Activated T-helper 17 cell treated with anti-CD3 and anti-CD28 coated beads, Interleukin-2, amount 50 U/mL, for 72 hours (primary cell): ENCODE results near the gene AGAP1. TPM values are rescaled to one million over a fixed set of nuclear protein-coding genes. Genes with fewer than 3 reads are reported as not detected.

Experiments used
- ATAC-seq: fragments of 150-1000 bp; cut with Tn5 transposase; replicated peaks from 2 replicates; pipeline ENCODE4 v1.10.0; 2021; ENCODE audit warnings: mild to moderate bottlenecking, moderate library complexity
- H3K27ac Mint-ChIP-seq: one replicate; pipeline ENCODE4 v1.8.0; 2022; ENCODE audit warnings: mixed read lengths
- H3K27me3 Mint-ChIP-seq: one replicate; pipeline ENCODE4 v1.8.0; 2022; ENCODE audit warnings: mixed read lengths
- H3K36me3 Mint-ChIP-seq: one replicate; pipeline ENCODE4 v1.8.0; 2022; ENCODE audit warnings: low read depth, mild to moderate bottlenecking, mixed read lengths
- H3K4me1 Mint-ChIP-seq: one replicate; pipeline ENCODE4 v1.8.0; 2022; ENCODE audit warnings: mixed read lengths
- H3K4me3 Mint-ChIP-seq: one replicate; pipeline ENCODE4 v1.8.0; 2022; ENCODE audit warnings: mild to moderate bottlenecking, mixed read lengths
- H3K9me3 Mint-ChIP-seq: one replicate; pipeline ENCODE4 v1.8.0; 2022; ENCODE audit warnings: mixed read lengths
- total RNA-seq, 2 donors: library from RNA; stranded (reverse); gene quantifications; one replicate each; pipeline ENCODE4 v1.2.3, GENCODE V29; 2022

The AGAP1 gene
- total RNA-seq, 2 donors from 2014 or later, result 2.2 to 5.3 TPM

DNA sequence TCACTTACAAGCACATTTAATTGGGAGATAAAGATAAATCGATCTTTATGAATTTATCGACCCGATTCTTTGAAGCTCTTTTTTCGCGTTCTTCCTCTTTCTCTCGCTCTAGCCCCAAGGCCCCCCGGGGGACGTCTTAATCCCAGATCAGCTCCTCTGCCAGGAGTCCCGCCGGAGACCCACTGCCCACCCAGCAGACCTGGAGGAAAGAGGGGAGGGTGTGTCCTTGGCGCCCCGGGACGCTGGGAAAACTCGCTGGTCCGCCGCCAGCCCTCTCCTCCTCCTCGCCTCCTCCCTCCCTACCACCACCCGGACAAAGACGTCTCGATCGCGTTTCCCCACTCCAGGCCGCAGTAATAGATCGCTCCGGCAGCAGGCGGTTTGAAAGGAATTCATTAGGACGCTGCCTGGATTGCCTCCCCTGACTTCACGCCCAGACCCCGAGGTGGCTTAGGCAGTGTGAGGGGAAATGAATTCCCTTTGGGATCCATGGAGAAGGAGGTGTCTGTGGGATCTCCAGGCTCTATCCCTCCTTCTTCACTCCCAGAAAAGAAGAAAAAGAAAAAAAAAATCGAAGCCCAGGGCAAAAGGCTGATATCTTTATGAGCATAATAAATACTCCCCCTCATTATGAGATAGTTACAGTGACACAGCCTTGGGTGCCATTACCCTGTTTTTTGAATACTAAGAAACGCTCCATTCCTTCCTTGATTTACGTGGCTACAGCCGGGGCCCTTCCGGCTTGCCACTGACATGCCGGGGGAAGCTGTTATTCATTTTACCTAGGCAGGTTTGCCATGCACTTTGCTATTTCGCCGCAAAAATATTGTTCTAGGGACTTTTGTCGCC lies 676.1 kb downstream of the AGAP1 start:
- no peaks in the 10 kb centered on the region for H3K36me3 Mint-ChIP-seq
- peaks cover 61% of the 10 kb centered on the region for H3K27me3 Mint-ChIP-seq
- no peaks in the 10 kb centered on the region for H3K9me3 Mint-ChIP-seq
- H3K27ac Mint-ChIP-seq, result no peak overlapping the region
- no peak for ATAC-seq
- no peak overlapping the region for H3K4me3 Mint-ChIP-seq
- no peaks in the 10 kb centered on the region for H3K4me1 Mint-ChIP-seq

DNA sequence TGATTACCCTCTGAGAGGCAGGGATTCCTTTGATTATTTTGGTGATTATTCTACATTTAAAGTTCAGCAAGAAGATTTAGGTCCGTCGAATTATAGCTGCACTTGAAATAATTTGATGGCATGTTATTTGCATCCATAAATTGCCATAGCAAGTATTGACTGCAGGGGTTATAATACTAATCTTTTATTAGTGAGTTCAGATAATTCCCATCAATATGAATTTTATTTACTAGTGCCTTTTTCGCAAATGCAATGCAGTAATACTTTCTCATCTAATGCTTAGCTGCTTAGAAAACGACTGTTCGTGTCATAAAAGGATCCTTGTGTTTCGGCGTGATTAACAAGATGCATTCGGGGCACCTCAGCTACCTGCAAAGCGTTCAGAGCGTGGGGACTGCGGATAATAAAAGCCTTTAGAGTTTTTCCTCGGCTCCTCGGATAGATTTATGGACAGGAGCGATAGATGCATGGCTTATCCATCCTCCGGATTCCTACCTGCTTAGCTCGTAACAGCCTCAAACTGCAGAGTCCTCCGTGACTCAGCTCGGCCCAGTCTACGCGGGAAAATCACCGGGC lies 676.8 kb downstream of the AGAP1 start:
- H3K4me3 Mint-ChIP-seq, result no peak overlapping the region
- no peak for ATAC-seq
- no peak overlapping the region for H3K27ac Mint-ChIP-seq
- H3K36me3 Mint-ChIP-seq, result no peaks in the 10 kb centered on the region
- H3K27me3 Mint-ChIP-seq, result peaks cover 60% of the 10 kb centered on the region
- H3K9me3 Mint-ChIP-seq, result no peaks in the 10 kb centered on the region
- no peaks in the 10 kb centered on the region for H3K4me1 Mint-ChIP-seq

DNA sequence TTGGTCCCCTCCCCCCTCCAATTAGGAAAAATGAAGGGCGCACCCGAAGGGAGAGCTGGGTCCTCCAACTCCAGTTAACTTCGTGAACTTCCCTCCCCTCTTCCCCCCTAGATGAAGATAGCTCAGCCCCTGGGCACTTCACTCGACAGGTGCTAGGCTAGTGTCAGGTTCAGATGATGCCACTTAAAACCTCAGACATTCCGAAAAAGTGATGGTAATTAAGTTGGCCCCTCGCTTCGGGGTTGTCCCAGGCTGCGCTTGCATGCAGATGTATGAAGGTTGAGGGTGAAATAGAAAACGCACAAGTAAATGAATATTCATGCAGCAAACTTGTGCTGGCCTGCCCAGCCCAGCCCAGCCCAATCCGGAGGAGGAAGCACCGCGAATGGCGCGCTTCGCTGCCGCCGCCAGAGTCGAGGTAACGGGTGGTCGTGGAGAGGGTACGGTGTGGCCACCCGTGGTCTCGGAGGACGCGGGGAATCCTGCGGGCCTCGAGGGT lies 677.4 kb downstream of the AGAP1 start:
- Mint-ChIP-seq H3K4me1 (no peaks in the 10 kb centered on the region), H3K4me3 (no peak overlapping the region), H3K36me3 (no peaks in the 10 kb centered on the region), H3K27me3 (peaks cover 60% of the 10 kb centered on the region), H3K27ac (no peak overlapping the region), H3K9me3 (no peaks in the 10 kb centered on the region)
- ATAC-seq, result no peak

DNA sequence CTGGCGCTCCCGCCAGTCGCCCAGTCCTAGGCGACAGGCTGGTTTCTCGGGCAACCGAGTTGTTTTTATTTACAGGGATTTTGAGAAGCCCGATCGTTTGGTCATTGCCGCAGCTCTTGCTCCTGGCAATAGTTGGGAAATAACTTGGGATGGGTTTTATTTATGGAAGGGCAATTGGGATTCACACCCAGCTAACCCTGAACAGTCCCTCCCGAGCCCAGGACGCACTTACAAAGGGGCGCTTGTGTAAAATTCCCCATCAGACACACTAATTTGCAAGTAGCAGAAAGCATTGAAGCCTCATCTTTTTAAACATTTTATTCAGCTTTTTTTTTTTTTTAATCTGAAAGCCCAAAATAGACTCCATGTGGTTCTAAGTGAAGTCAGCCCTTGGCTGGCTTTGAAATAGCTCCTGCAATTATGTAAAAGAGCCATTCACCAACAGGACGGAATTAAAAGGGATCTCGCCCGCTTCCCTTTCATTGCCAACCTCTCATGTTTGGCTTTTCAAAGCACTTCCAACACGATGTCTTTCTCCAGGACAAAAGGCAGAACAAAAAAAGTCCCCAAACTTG lies 677.9 kb downstream of the AGAP1 start:
- no peaks in the 10 kb centered on the region for H3K36me3 Mint-ChIP-seq
- H3K9me3 Mint-ChIP-seq, result no peaks in the 10 kb centered on the region
- ATAC-seq, result no peak
- H3K4me3 Mint-ChIP-seq, result no peak overlapping the region
- no peak overlapping the region for H3K27ac Mint-ChIP-seq
- no peaks in the 10 kb centered on the region for H3K4me1 Mint-ChIP-seq
- peaks cover 58% of the 10 kb centered on the region for H3K27me3 Mint-ChIP-seq

DNA sequence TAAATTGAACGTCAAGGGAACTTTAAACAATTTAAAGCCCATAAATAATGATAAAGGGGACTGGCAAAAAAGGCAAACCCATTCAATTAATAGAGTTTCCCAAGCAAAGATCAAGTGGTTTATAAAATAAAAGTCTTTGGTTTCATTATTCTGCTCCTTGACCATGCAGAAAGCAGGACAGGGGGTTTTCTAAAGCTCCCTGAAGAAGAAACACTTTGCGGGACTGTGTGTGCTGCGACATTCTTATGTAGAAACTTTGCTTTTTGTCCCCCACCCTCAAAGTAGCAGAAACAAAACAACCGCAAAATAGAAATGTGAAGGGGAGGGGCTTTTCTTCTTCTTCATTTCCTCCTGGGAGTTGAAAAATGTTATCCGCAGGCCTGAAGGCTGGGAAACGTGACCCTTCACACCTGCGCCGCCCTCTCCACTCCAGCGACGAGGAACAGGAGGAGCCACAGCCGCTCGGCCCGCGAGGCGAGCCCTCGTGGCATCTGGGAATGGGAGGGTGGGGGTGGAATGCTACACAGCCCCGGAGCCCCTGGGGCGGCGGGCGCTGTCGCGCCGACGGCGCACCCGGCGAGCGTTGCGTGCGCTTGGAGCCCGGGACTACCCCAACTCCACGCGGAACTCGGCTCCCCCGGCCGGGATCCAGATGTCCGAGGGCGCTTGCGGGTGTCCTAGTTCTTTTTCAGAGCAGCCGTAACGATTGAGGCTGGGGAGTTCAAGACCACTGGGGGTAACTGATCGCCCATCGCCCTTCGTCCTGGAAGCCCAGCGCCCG lies 678.6 kb downstream of the AGAP1 start:
- Mint-ChIP-seq H3K4me3 (no peak overlapping the region), H3K9me3 (no peaks in the 10 kb centered on the region), H3K4me1 (no peaks in the 10 kb centered on the region), H3K36me3 (no peaks in the 10 kb centered on the region), H3K27me3 (peaks cover 57% of the 10 kb centered on the region), H3K27ac (no peak overlapping the region)
- ATAC-seq, result no peak

- Mint-ChIP-seq H3K36me3 (no peaks in the 10 kb centered on the region), H3K27me3 (peaks cover 57% of the 10 kb centered on the region), H3K4me3 (no peak overlapping the region), H3K4me1 (no peaks in the 10 kb centered on the region), H3K27ac (no peak overlapping the region), H3K9me3 (no peaks in the 10 kb centered on the region)
- ATAC-seq, result no peak
These were observed 679.3 kb downstream of the AGAP1 start for GRCh38 chr2:236173036-236173728.

GRCh38 chr2:236173729-236174607 lies 680.1 kb downstream of the AGAP1 start:
- no peaks in the 10 kb centered on the region for H3K36me3 Mint-ChIP-seq
- H3K27ac Mint-ChIP-seq, result no peak overlapping the region
- H3K4me3 Mint-ChIP-seq, result no peak overlapping the region
- H3K27me3 Mint-ChIP-seq, result peaks cover 58% of the 10 kb centered on the region
- no peak for ATAC-seq
- no peaks in the 10 kb centered on the region for H3K4me1 Mint-ChIP-seq
- no peaks in the 10 kb centered on the region for H3K9me3 Mint-ChIP-seq

DNA sequence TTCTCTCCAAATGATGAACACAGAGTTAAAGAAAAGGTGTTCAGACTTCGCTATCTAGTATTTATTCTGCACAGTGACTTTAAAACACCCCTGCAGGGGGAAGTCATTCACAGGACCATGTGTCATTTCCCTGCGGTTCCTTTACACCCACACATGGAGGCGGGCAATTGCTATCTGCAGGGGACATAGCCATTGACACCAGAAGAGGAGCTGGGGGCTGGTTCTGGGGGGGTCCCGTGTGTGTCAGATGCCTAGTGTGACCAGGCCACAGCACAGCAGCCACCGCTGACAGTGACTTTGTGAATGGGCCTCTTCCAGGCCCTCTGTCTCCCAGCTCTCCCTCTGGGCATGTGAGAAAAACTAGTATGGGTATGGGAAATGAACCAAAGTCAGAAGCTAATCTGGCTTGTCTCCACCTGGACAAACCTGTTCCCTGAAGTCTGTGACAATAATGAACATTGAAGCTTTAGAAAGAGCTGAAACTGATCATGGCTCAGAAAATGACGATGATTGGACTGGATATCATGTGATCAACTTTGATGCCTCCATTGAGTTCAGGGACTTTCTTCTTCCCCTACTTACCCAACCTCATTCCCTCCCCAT lies 681.8 kb downstream of the AGAP1 start:
- H3K4me3 Mint-ChIP-seq, result no peak overlapping the region
- H3K4me1 Mint-ChIP-seq, result no peaks in the 10 kb centered on the region
- no peaks in the 10 kb centered on the region for H3K9me3 Mint-ChIP-seq
- H3K27ac Mint-ChIP-seq, result no peak overlapping the region
- no peaks in the 10 kb centered on the region for H3K36me3 Mint-ChIP-seq
- peaks cover 50% of the 10 kb centered on the region for H3K27me3 Mint-ChIP-seq
- peak; percentile 24 for ATAC-seq

DNA sequence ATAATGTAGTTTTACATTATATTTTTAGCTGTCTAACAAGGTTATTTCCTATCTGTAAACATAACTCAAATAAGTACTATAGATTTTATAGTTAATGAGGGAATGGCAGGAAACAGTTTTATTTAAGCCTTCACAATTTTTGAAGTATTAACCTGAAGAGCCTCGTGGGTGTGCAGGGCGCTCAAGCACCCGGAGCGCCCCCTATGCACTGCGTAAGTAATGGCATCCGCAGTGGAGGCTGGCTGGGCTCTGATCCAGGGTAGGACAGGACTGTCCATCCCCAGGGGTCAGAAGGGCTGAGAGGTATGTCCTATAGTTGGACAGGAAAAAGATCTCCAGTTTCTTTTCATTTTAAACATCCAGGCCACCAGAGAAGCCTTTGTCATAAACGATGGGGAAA lies 682.6 kb downstream of the AGAP1 start:
- Mint-ChIP-seq H3K4me1 (no peaks in the 10 kb centered on the region), H3K4me3 (no peak overlapping the region), H3K27ac (no peak overlapping the region), H3K27me3 (peaks cover 51% of the 10 kb centered on the region), H3K36me3 (no peaks in the 10 kb centered on the region), H3K9me3 (no peaks in the 10 kb centered on the region)
- peak; percentile 32 for ATAC-seq

- ATAC-seq, result no peak
- Mint-ChIP-seq H3K9me3 (no peaks in the 10 kb centered on the region), H3K4me1 (no peaks in the 10 kb centered on the region), H3K4me3 (no peak overlapping the region), H3K27me3 (peaks cover 49% of the 10 kb centered on the region), H3K36me3 (no peaks in the 10 kb centered on the region), H3K27ac (no peak overlapping the region)
These were observed 683.1 kb downstream of the AGAP1 start for GRCh38 chr2:236176951-236177350.

- Mint-ChIP-seq H3K27me3 (peaks cover 47% of the 10 kb centered on the region), H3K9me3 (no peaks in the 10 kb centered on the region), H3K36me3 (no peaks in the 10 kb centered on the region), H3K4me3 (no peak overlapping the region), H3K4me1 (no peaks in the 10 kb centered on the region), H3K27ac (no peak overlapping the region)
- peak; percentile 44 for ATAC-seq
These were observed 683.7 kb downstream of the AGAP1 start for GRCh38 chr2:236177604-236177966.

DNA sequence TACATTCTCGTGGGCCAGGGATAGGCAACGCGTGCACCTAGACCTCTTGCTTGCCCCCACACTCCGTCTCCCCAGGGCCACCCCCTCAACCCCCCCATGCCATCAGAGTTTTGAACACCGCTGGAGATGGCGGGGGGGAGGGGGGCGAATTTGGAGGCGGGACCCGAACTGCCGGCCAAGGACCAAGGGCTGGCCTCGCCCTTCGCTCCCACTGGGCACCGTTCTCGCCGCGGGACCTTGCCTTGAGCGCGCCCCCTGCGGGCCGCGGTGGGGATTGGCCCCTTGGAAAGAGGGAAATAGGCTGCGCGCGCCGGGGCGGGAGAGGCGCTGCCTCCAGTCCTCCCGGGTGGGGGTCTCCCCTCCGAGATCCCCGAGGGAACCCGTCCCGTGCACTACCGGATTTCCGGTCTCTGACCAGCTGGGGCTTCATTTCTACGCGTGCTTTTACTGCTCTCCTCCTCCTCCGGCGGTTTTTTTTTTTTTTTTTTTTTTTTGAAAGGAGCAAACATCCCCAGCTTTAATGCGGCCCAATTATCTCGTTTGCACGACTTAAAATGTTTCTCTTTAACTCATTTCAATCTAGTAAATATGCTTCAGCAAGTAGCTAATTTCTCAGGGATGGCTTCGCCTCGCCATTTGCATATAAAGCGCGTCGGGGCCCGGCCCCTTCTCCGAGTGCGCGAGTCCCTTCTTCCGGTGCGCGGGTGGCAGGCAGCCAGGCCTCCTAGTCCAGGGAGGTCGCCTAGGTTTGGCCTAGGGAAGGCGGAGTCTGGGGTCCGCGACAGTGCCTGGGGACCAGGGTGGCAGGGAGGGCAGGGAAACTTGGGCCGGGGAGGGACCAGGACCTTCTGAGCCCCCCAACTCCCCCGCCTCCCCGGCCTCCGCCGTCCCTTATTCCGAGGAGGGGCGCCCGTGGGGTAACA lies 684.4 kb downstream of the AGAP1 start:
- peak; percentile 48 for ATAC-seq
- peaks cover 53% of the 10 kb centered on the region for H3K27me3 Mint-ChIP-seq
- no peaks in the 10 kb centered on the region for H3K36me3 Mint-ChIP-seq
- H3K4me3 Mint-ChIP-seq, result peak overlapping the region; percentile 52
- H3K4me1 Mint-ChIP-seq, result no peaks in the 10 kb centered on the region
- no peak overlapping the region for H3K27ac Mint-ChIP-seq
- no peaks in the 10 kb centered on the region for H3K9me3 Mint-ChIP-seq
